Thyroid gland (tissue), 4 donors: ENCODE measurements around the gene YPEL5.

Experiments
- CTCF ChIP-seq, 6 experiments: fragments of 200-600 bp in 3 of 6; fragments of 450-650 bp in 3 of 6; sonication (generic) in 3 of 6; IDR thresholded peaks; one replicate each; pipeline ENCODE4 v1.5.1; 2016 to 2019; ENCODE audit warnings: antibody characterized with exemption in 6 of 6, mild to moderate bottlenecking in 2 of 6, inconsistent platforms in 1 of 6, moderate library complexity in 1 of 6
- POLR2A ChIP-seq, 2 donors: fragments of 450-650 bp; IDR thresholded peaks; one replicate each; pipeline ENCODE4 v1.6.1; 2017; ENCODE audit warnings: antibody characterized with exemption in 2 of 2, mild to moderate bottlenecking in 2 of 2, moderate library complexity in 1 of 2

- no peak for TF ChIP-seq CTCF (IDR thresholded peaks at IDR 0.05)
- TF ChIP-seq POLR2A (IDR thresholded peaks at IDR 0.05): no peak
Observed at GRCh38 chr2:30104307-30104706, 42.5 kb upstream of the YPEL5 start.
